HepG2 (cell line): Measurements from ENCODE around the gene KISS1. TPM values are rescaled to one million over a fixed set of nuclear protein-coding genes. Genes with fewer than 3 reads are reported as not detected.

ENCODE experiments used
- BCL6 ChIP-seq: IDR thresholded peaks from 2 replicates; pipeline ENCODE4 v1.6.1; 2016; ENCODE audit warnings: missing genetic modification reagents, missing compliant biosample characterization
- CC2D1A ChIP-seq: sonication (generic); formaldehyde crosslinking; IDR thresholded peaks from 2 replicates; pipeline ENCODE4 v1.8.1; 2023; ENCODE audit warnings: mild to moderate bottlenecking, missing genetic modification reagents
- CENPX ChIP-seq: sonication (generic); formaldehyde crosslinking; IDR thresholded peaks from 2 replicates; pipeline ENCODE4 v1.9.0; 2021; ENCODE audit warnings: mild to moderate bottlenecking, missing genetic modification reagents, moderate library complexity
- CHCHD3 ChIP-seq: sonication (generic); formaldehyde crosslinking; IDR thresholded peaks from 2 replicates; pipeline ENCODE4 v1.8.0; 2022; ENCODE audit warnings: mild to moderate bottlenecking, missing genetic modification reagents, moderate library complexity
- CHD2 ChIP-seq: IDR thresholded peaks from 2 replicates; pipeline ENCODE4 v1.6.1; 2011; ENCODE audit warnings: low read depth, low read length, improper control_type of control experiment
- MAZ ChIP-seq, 2 experiments: sonication (generic) in 1 of 2; formaldehyde crosslinking in 1 of 2; IDR thresholded peaks; 2 replicates each; pipeline versions ENCODE4 v1.5.0 to v1.6.1; 2012 to 2020; ENCODE audit warnings: low read depth in 2 of 2, mild to moderate bottlenecking in 2 of 2, borderline replicate concordance in 1 of 2, improper control_type of control experiment in 1 of 2, low read length in 1 of 2, missing genetic modification reagents in 1 of 2, moderate library complexity in 1 of 2
- MLLT10 ChIP-seq: sonication (generic); formaldehyde crosslinking; IDR thresholded peaks from 2 replicates; pipeline ENCODE4 v1.4.0; 2020; ENCODE audit warnings: missing genetic modification reagents
- NRL ChIP-seq: sonication (generic); formaldehyde crosslinking; IDR thresholded peaks from 2 replicates; pipeline ENCODE4 v1.5.0; 2020; ENCODE audit warnings: missing genetic modification reagents, mild to moderate bottlenecking, moderate library complexity, borderline replicate concordance
- RARG ChIP-seq: sonication (generic); formaldehyde crosslinking; IDR thresholded peaks from 2 replicates; pipeline ENCODE4 v1.4.0; 2020; ENCODE audit warnings: low read depth, mild to moderate bottlenecking, missing genetic modification reagents
- ZNF546 ChIP-seq: sonication (generic); formaldehyde crosslinking; conservative IDR thresholded peaks from 2 replicates; pipeline ENCODE4 v1.8.1; 2023; ENCODE audit warnings: mild to moderate bottlenecking, missing genetic modification reagents
- ZNF616 ChIP-seq: sonication (generic); formaldehyde crosslinking; IDR thresholded peaks from 2 replicates; pipeline ENCODE4 v1.5.0; 2020; ENCODE audit warnings: low read depth, mild to moderate bottlenecking, missing genetic modification reagents
- ZNF709 ChIP-seq: sonication (generic); formaldehyde crosslinking; IDR thresholded peaks from 2 replicates; pipeline ENCODE4 v1.5.0; 2020; ENCODE audit warnings: mild to moderate bottlenecking, missing genetic modification reagents
- ZSCAN21 ChIP-seq: sonication (generic); formaldehyde crosslinking; IDR thresholded peaks from 2 replicates; pipeline ENCODE4 v1.8.0; 2022; ENCODE audit warnings: mild to moderate bottlenecking, missing genetic modification reagents, moderate library complexity, borderline replicate concordance
- polyA plus RNA-seq, 8 experiments: library from polyadenylated mRNA; depleted of rRNA in 3 of 8; stranded (reverse) in 7 of 8; unstranded in 1 of 8; fragments of >200 nt; fragmentation: Illumina TruSeq in 4 of 8; extraction: Trizol in 4 of 8; gene quantifications; 2 replicates each; pipeline versions ENCODE4 v1.2.1 to v1.2.3, GENCODE V29; 2011 to 2016; ENCODE audit warnings: low read depth in 4 of 8, missing spikeins in 1 of 8, mixed read lengths in 1 of 8; ENCODE audit not compliant: insufficient read depth in 1 of 8
- total RNA-seq, 5 experiments: library from RNA; depleted of rRNA; stranded (reverse); fragments of >200 nt; fragmentation: Illumina TruSeq; extraction: Trizol; gene quantifications; 2 replicates each; pipeline ENCODE4 v1.2.3, GENCODE V29; 2016; ENCODE audit warnings: low read depth in 1 of 5
- TF ChIP-seq, protein P1 (sequence below): sonication (generic); formaldehyde crosslinking; conservative IDR thresholded peaks from 2 replicates; pipeline ENCODE4 v1.8.0; 2022; ENCODE audit warnings: mild to moderate bottlenecking, moderate library complexity, missing genetic modification reagents
- TF ChIP-seq, protein P2 (sequence below): IDR thresholded peaks from 2 replicates; pipeline ENCODE4 v1.6.1; 2018; ENCODE audit warnings: missing genetic modification reagents, mild to moderate bottlenecking, missing compliant biosample characterization
- TF ChIP-seq, protein P3 (sequence below): sonication (generic); formaldehyde crosslinking; IDR thresholded peaks from 2 replicates; pipeline ENCODE4 v1.4.0; 2020; ENCODE audit warnings: missing genetic modification reagents, borderline replicate concordance
- TF ChIP-seq, protein P4 (sequence below): sonication (generic); formaldehyde crosslinking; IDR thresholded peaks from 2 replicates; pipeline ENCODE4 v1.5.1; 2020; ENCODE audit warnings: mild to moderate bottlenecking, missing genetic modification reagents, moderate library complexity

The KISS1 gene
- total and polyA plus RNA-seq, 2 of the 13 experiments (the other 11 are each of a cell fraction or from before 2014, with no cell fraction given) = 0.24 to 0.80 TPM

GRCh38 chr1:204151552-204152309 is 44.6 kb downstream of the KISS1 start, which contains the start of gene ETNK2 (continued):
- TF ChIP-seq CC2D1A = no peak
- TF ChIP-seq, protein P1, sequence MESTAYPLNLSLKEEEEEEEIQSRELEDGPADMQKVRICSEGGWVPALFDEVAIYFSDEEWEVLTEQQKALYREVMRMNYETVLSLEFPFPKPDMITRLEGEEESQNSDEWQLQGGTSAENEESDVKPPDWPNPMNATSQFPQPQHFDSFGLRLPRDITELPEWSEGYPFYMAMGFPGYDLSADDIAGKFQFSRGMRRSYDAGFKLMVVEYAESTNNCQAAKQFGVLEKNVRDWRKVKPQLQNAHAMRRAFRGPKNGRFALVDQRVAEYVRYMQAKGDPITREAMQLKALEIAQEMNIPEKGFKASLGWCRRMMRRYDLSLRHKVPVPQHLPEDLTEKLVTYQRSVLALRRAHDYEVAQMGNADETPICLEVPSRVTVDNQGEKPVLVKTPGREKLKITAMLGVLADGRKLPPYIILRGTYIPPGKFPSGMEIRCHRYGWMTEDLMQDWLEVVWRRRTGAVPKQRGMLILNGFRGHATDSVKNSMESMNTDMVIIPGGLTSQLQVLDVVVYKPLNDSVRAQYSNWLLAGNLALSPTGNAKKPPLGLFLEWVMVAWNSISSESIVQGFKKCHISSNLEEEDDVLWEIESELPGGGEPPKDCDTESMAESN (CRISPR knock-in tag) = 0 out of 2 replicates have a peak, but pooled peaks have one; percentile 29
- TF ChIP-seq, protein P2, sequence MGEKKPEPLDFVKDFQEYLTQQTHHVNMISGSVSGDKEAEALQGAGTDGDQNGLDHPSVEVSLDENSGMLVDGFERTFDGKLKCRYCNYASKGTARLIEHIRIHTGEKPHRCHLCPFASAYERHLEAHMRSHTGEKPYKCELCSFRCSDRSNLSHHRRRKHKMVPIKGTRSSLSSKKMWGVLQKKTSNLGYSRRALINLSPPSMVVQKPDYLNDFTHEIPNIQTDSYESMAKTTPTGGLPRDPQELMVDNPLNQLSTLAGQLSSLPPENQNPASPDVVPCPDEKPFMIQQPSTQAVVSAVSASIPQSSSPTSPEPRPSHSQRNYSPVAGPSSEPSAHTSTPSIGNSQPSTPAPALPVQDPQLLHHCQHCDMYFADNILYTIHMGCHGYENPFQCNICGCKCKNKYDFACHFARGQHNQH (CRISPR knock-in tag) = peak; percentile 25; the same call in 1 of the 2 replicates
- TF ChIP-seq BCL6 (CRISPR knock-in tag) = no peak
- no peak for TF ChIP-seq MLLT10
- no peak for TF ChIP-seq CENPX (CRISPR knock-in tag)
- no peak for TF ChIP-seq ZNF709 (CRISPR knock-in tag)
- TF ChIP-seq, protein P3, sequence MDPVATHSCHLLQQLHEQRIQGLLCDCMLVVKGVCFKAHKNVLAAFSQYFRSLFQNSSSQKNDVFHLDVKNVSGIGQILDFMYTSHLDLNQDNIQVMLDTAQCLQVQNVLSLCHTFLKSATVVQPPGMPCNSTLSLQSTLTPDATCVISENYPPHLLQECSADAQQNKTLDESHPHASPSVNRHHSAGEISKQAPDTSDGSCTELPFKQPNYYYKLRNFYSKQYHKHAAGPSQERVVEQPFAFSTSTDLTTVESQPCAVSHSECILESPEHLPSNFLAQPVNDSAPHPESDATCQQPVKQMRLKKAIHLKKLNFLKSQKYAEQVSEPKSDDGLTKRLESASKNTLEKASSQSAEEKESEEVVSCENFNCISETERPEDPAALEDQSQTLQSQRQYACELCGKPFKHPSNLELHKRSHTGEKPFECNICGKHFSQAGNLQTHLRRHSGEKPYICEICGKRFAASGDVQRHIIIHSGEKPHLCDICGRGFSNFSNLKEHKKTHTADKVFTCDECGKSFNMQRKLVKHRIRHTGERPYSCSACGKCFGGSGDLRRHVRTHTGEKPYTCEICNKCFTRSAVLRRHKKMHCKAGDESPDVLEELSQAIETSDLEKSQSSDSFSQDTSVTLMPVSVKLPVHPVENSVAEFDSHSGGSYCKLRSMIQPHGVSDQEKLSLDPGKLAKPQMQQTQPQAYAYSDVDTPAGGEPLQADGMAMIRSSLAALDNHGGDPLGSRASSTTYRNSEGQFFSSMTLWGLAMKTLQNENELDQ (CRISPR knock-in tag) = no peak
- no peak for TF ChIP-seq ZNF616 (CRISPR knock-in tag)
- 0 out of 2 replicates have a peak, but pooled peaks have one; percentile 56 for TF ChIP-seq CHCHD3 (CRISPR knock-in tag)
- 0 out of 2 replicates have a peak, but pooled peaks have one; percentile 66 for TF ChIP-seq ZNF546 (CRISPR knock-in tag)
- TF ChIP-seq RARG (CRISPR knock-in tag) = no peak
- TF ChIP-seq ZSCAN21 (CRISPR knock-in tag) = 0 out of 2 replicates have a peak, but pooled peaks have one; percentile 59
- peak; percentile 81 for TF ChIP-seq CHD2
- TF ChIP-seq MAZ (IDR thresholded peaks at IDR 0.05; ENCODE audit: borderline replicate concordance, low read depth, low read length) = peak; percentile 59; the same call in 1 of the 2 replicates
- TF ChIP-seq MAZ (CRISPR knock-in tag; IDR thresholded peaks at IDR 0.05; ENCODE audit: low read depth) = peak; percentile 45; the same call in 1 of the 2 replicates
- TF ChIP-seq, protein P4, sequence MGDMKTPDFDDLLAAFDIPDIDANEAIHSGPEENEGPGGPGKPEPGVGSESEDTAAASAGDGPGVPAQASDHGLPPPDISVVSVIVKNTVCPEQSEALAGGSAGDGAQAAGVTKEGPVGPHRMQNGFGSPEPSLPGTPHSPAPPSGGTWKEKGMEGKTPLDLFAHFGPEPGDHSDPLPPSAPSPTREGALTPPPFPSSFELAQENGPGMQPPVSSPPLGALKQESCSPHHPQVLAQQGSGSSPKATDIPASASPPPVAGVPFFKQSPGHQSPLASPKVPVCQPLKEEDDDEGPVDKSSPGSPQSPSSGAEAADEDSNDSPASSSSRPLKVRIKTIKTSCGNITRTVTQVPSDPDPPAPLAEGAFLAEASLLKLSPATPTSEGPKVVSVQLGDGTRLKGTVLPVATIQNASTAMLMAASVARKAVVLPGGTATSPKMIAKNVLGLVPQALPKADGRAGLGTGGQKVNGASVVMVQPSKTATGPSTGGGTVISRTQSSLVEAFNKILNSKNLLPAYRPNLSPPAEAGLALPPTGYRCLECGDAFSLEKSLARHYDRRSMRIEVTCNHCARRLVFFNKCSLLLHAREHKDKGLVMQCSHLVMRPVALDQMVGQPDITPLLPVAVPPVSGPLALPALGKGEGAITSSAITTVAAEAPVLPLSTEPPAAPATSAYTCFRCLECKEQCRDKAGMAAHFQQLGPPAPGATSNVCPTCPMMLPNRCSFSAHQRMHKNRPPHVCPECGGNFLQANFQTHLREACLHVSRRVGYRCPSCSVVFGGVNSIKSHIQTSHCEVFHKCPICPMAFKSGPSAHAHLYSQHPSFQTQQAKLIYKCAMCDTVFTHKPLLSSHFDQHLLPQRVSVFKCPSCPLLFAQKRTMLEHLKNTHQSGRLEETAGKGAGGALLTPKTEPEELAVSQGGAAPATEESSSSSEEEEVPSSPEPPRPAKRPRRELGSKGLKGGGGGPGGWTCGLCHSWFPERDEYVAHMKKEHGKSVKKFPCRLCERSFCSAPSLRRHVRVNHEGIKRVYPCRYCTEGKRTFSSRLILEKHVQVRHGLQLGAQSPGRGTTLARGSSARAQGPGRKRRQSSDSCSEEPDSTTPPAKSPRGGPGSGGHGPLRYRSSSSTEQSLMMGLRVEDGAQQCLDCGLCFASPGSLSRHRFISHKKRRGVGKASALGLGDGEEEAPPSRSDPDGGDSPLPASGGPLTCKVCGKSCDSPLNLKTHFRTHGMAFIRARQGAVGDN = peak; percentile 68; the same call in 1 of the 2 replicates
- 0 out of 2 replicates have a peak, but pooled peaks have one; percentile 43 for TF ChIP-seq NRL (CRISPR knock-in tag)
